Measurements from ENCODE around the gene CWF19L2.

The CWF19L2 gene

DNA sequence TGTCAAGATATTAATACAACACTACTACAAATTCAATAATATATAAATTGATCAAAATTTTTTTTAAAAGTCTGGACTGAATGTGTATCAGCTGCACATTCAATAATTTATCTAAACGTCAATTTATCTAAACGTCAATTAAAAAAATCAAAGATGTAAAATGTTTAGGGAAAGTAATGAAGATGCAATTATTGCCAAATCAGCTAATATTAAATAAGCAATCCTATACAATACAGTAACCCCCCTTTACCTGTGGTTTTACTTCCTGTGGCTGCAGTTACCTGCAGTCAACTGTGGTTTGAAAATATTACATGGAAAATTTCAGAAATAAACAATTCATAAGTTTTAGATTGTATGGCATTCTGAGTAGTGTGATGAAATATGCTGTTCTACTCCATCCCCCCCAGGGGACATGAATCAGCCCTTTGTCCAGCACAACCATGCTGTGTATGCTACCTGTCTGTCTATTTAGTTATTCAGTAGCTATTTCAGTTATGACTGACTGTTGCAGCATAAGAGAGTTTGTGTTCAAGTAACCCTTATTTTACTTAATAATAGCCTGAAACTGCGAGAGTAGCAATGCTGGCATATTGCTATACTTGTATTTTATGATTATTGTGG is 72.2 kb downstream of the CWF19L2 start:
- Histone ChIP-seq H3K9me2 (replicated peaks; ENCODE audit: control insufficient read depth, low read length) (no peaks in the 10 kb centered on the region), H3K4me2 (ENCODE audit: low read length) (no peak overlapping the region), H3K27ac (ENCODE audit: low read depth, low read length) (no peak overlapping the region), H3K27me3 (ENCODE audit: control insufficient read depth, low read length) (no peaks in the 10 kb centered on the region), H4K20me1 (ENCODE audit: control insufficient read depth, insufficient read depth, low read depth, low read length) (no peaks in the 10 kb centered on the region), H3F3A (ENCODE audit: control insufficient read depth, insufficient read depth) (no peaks in the 10 kb centered on the region), H3K4me3 (ENCODE audit: low read length) (no peak overlapping the region), H3K9me3 (ENCODE audit: control insufficient read depth, insufficient read depth, low read length) (no peaks in the 10 kb centered on the region), H3K4me1 (ENCODE audit: control insufficient read depth, low read length) (no peaks in the 10 kb centered on the region), H3K79me2 (ENCODE audit: control insufficient read depth, low read length) (no peaks in the 10 kb centered on the region), H3K36me3 (ENCODE audit: control insufficient read depth, low read length) (peaks cover 9% of the 10 kb centered on the region)
- no peak for TF ChIP-seq EZH2phosphoT487 (IDR thresholded peaks at IDR 0.05; ENCODE audit: borderline replicate concordance, low read length)
- TF ChIP-seq, protein P1, sequence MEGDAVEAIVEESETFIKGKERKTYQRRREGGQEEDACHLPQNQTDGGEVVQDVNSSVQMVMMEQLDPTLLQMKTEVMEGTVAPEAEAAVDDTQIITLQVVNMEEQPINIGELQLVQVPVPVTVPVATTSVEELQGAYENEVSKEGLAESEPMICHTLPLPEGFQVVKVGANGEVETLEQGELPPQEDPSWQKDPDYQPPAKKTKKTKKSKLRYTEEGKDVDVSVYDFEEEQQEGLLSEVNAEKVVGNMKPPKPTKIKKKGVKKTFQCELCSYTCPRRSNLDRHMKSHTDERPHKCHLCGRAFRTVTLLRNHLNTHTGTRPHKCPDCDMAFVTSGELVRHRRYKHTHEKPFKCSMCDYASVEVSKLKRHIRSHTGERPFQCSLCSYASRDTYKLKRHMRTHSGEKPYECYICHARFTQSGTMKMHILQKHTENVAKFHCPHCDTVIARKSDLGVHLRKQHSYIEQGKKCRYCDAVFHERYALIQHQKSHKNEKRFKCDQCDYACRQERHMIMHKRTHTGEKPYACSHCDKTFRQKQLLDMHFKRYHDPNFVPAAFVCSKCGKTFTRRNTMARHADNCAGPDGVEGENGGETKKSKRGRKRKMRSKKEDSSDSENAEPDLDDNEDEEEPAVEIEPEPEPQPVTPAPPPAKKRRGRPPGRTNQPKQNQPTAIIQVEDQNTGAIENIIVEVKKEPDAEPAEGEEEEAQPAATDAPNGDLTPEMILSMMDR (IDR thresholded peaks at IDR 0.05; ENCODE audit: low read depth, low read length, poor library complexity, severe bottlenecking) = no peak

GRCh38 chr11:107384144-107384852 is 73.3 kb downstream of the CWF19L2 start:
- Histone ChIP-seq H3K27ac (ENCODE audit: low read depth, low read length) (no peak overlapping the region), H3K79me2 (ENCODE audit: control insufficient read depth, low read length) (no peaks in the 10 kb centered on the region), H3K4me2 (ENCODE audit: low read length) (no peak overlapping the region), H3K9me2 (replicated peaks; ENCODE audit: control insufficient read depth, low read length) (no peaks in the 10 kb centered on the region), H4K20me1 (ENCODE audit: control insufficient read depth, insufficient read depth, low read depth, low read length) (no peaks in the 10 kb centered on the region), H3K4me1 (ENCODE audit: control insufficient read depth, low read length) (no peaks in the 10 kb centered on the region), H3F3A (ENCODE audit: control insufficient read depth, insufficient read depth) (no peaks in the 10 kb centered on the region), H3K9me3 (ENCODE audit: control insufficient read depth, insufficient read depth, low read length) (no peaks in the 10 kb centered on the region), H3K36me3 (ENCODE audit: control insufficient read depth, low read length) (peaks cover 3% of the 10 kb centered on the region; the same call in 1 of the 2 replicates), H3K4me3 (ENCODE audit: low read length) (no peak overlapping the region), H3K27me3 (ENCODE audit: control insufficient read depth, low read length) (no peaks in the 10 kb centered on the region)
- TF ChIP-seq, protein P1 (IDR thresholded peaks at IDR 0.05; ENCODE audit: low read depth, low read length, poor library complexity, severe bottlenecking) = no peak
- TF ChIP-seq EZH2phosphoT487 (IDR thresholded peaks at IDR 0.05; ENCODE audit: borderline replicate concordance, low read length) = no peak

DNA sequence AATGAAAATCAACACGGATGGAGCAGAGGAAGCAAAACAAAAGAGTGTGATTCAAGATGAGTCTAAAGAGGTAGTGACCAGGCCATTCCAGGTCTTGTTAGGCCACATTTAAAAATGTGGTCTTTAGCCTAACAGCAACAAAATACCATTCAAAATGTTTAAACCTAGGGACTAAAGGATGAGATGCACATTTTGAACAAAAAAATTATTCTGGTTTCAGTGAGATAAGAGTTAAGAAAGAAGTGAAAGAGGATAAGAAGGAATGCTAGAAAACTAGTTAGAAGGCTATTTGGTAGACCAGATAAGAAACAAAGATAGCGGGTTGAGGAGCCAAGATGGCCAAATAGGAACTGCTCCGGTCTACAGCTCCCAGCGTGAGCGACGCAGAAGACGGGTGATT is 85.2 kb downstream of the CWF19L2 start:
- Histone ChIP-seq H3K27ac (ENCODE audit: low read depth, low read length) (no peak overlapping the region), H3K9me2 (replicated peaks; ENCODE audit: control insufficient read depth, low read length) (no peaks in the 10 kb centered on the region), H3K4me1 (ENCODE audit: control insufficient read depth, low read length) (no peaks in the 10 kb centered on the region), H3K4me2 (ENCODE audit: low read length) (no peak overlapping the region), H3K79me2 (ENCODE audit: control insufficient read depth, low read length) (no peaks in the 10 kb centered on the region), H3K36me3 (ENCODE audit: control insufficient read depth, low read length) (no peaks in the 10 kb centered on the region), H3K27me3 (ENCODE audit: control insufficient read depth, low read length) (no peaks in the 10 kb centered on the region), H3K9me3 (ENCODE audit: control insufficient read depth, insufficient read depth, low read length) (no peaks in the 10 kb centered on the region), H4K20me1 (ENCODE audit: control insufficient read depth, insufficient read depth, low read depth, low read length) (no peaks in the 10 kb centered on the region), H3F3A (ENCODE audit: control insufficient read depth, insufficient read depth) (no peaks in the 10 kb centered on the region), H3K4me3 (ENCODE audit: low read length) (no peak overlapping the region)
- TF ChIP-seq, protein P1 (IDR thresholded peaks at IDR 0.05; ENCODE audit: low read depth, low read length, poor library complexity, severe bottlenecking) = no peak
- no peak for TF ChIP-seq EZH2phosphoT487 (IDR thresholded peaks at IDR 0.05; ENCODE audit: borderline replicate concordance, low read length)

Data from DOHH2 (cell line).